Gastrocnemius medialis (tissue), 4 donors: ENCODE results near the gene PLD1.

Experiments used
- CTCF ChIP-seq, 5 experiments: fragments of 450-650 bp in 3 of 5; fragments of 200-600 bp in 2 of 5; sonication (generic) in 2 of 5; IDR thresholded peaks in 4 of 5; conservative IDR thresholded peaks in 1 of 5; 1 replicate in 4 of 5; 2 replicates in 1 of 5; pipeline ENCODE4 v1.5.1; 2016 to 2019; ENCODE audit warnings: antibody characterized with exemption in 5 of 5, mild to moderate bottlenecking in 3 of 5, moderate library complexity in 3 of 5
- POLR2A ChIP-seq, 2 donors: fragments of 450-650 bp; IDR thresholded peaks; one replicate each; pipeline ENCODE4 v1.6.1; 2017; ENCODE audit warnings: antibody characterized with exemption in 2 of 2, mild to moderate bottlenecking in 2 of 2, moderate library complexity in 2 of 2

DNA sequence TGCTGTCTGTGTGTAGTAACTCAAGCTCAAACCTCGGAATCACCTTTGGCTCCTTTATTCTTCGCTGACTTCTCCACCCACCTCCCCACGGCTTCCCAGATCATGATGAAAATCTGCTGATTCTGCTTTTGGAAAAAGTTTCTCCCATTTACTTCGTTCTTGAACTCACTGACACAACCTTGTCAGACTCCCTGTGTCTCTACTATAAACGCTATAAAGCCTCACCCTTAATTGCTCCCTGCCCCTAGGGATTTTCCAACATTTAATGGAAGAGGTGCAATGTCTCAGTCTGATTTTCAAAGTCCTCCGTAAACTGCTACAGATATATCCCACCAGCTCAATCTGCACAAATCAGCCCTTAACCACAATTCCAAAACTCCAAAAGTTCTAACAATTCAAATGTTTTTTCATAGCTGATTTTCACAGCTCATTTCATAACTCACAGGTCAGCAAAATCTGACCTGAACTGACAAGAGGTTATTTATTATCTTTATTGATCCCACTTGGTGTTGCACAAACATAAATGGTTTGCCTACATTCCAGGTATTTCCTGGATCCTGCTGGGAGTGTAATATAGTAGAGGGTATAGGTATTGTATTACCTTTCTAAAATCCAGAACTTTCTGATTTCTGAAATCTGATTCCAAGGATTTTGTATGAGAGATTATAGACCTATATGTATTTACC is 129.4 kb downstream of the PLD1 start:
- no peak for TF ChIP-seq CTCF (IDR thresholded peaks at IDR 0.05 in 4 of 5, conservative IDR thresholded peaks at IDR 0.05 in 1 of 5)
- TF ChIP-seq POLR2A (IDR thresholded peaks at IDR 0.05): no peak
